T-helper 2 cell (primary cell): ENCODE results near the gene IRF5.

ENCODE experiments used
- DNase-seq, 5 experiments: peaks; one replicate each; pipeline versions ENCODE4 v3.0.0 to v3.0.0-alpha.2; 2012 to 2022
- total RNA-seq, 2 donors: gene quantifications; one replicate each; lab custom pipeline; 2026; lab: John Stamatoyannopoulos, UW

The IRF5 gene, protein sequence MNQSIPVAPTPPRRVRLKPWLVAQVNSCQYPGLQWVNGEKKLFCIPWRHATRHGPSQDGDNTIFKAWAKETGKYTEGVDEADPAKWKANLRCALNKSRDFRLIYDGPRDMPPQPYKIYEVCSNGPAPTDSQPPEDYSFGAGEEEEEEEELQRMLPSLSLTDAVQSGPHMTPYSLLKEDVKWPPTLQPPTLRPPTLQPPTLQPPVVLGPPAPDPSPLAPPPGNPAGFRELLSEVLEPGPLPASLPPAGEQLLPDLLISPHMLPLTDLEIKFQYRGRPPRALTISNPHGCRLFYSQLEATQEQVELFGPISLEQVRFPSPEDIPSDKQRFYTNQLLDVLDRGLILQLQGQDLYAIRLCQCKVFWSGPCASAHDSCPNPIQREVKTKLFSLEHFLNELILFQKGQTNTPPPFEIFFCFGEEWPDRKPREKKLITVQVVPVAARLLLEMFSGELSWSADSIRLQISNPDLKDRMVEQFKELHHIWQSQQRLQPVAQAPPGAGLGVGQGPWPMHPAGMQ
- 4.7 to 10.3 reads per million in 2 donors for total RNA-seq

- peak in 1 of 5 experiments; percentile 21 for DNase-seq
Measured at GRCh38 chr7:128937647-128938543, at the start of gene IRF5. Gene IRF5, plus strand, starts transcription at chr7:128937927. Its CDS starts 4,155 bp downstream, at chr7:128942082.

DNA sequence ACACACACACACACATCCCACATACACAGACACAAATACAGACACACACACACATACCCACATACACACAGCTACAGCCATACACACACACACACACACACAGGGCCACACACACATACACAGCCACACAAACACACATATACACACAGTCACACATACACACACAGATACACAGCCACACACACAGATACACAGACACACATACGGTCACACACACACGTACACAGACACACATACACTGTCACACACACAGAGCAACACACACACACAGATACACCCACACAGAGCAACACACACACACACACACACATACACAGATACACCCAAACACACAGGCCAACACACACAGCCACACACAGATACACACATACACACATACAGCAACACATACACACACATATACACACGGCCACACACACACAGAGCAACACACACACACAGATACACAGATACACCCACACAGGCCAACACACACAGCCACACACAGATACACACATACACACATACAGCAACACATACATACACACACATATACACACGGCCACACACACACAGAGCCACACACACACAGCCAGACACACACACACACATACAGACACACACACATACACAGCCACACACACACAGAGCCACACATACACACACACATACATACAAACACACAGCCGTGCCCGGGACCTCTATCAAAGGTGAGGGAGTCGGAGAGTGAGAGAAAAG is 49.5 kb upstream of the IRF5 start:
- DNase-seq, result no peak

GRCh38 chr7:128888756-128889095 is 49.0 kb upstream of the IRF5 start:
- no peak for DNase-seq

GRCh38 chr7:128889121-128889520 is 48.6 kb upstream of the IRF5 start:
- no peak for DNase-seq

DNA sequence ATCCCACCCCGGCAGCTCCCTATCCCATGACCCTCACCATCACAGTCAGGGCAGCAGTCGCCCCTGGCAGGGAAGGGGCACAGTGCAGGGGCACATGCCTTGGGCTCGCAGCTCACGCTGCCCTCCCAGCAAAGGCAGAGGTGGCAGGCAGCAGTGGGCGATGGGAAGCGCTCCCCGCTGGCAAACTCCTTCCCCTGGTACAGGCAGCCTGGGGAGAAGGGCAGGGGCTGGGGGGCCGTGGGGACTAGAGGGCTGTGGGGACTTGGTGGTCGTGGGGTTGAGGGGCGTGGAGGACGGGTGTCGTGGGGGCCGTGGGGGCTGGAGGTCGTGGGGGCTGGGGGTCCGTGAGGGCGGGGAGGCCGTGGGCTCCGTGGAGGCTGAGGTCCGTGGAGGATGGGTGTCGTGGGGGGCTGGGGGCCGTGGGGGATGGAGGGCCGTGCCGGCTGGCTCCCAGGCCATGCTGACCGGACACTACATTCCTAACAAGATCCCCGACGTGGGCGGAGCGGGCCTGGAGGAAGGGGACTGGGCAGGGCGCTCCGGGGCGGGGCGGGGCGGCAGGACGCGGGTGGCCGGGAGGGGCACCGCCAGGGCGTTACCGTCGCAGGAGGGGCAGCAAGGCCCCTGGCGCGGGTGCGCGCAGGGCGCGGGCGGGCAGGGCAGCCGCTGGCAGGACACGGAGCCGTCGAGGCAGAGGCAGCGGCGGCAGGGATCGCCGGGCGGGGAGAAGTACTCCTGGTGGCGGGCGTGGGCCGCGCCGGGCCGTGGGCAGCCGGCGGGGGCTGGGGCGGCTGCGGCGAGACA is 47.2 kb upstream of the IRF5 start:
- no peak for DNase-seq

GRCh38 chr7:128891110-128891941 is 46.4 kb upstream of the IRF5 start:
- DNase-seq, result no peak

DNA sequence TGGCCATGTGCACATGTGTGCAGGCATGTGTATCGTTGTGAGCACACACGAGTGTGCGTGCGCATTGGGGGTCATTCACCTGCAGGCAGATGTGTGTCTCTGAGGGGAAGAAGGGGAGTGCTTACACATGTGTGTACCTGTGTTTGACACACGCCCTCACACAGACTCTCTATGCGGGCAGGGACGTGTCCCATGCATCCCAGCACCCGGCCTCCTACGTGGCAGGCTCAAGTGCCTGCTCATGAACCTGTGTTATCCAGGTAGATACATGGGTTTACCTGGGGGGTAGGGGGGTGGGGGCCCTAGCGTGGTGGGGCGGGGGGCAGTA is 45.8 kb upstream of the IRF5 start:
- DNase-seq, result no peak

GRCh38 chr7:128892521-128893250 is 45.0 kb upstream of the IRF5 start:
- DNase-seq, result no peak

DNA sequence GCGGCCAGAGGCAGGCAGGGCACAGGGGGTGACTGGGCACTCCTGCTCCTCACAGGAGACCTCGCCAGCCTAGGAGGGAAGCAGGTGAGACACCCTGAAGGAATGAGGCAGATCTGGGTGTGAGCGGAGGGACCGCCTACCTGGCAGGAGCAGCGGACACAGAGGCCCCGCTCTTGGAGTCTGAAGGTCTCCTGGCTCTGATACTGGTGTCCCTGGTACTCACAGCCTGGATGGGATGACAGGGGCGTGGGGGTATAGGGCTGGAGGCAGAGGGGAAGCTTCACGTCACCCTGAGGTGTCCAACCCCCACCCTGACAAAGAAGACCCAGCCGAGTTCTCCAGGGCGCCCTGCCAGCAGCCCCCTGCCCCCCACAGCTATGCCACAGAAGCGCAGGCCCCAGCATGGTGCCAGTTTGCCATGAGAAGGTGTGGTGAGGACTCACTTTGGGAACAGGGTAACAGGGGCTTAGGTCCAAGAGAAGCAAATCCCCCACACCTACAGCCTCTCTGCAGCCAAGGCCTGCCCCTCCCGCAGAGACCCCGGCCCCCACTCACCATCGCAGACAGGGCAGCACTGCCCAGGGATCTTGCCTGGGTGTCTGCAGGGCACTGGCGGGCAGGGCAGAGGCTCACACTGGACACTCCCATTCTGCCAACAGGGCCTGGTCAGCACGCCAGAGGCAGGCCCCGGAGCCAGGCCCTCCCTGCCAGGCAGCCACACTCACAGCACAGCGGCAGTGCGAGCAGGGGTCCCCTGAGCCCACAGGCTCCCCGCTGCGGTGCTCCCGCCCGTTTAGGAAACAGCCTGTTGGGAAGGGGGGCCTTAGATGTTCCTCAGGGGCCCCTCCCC is 44.3 kb upstream of the IRF5 start:
- no peak for DNase-seq

DNA sequence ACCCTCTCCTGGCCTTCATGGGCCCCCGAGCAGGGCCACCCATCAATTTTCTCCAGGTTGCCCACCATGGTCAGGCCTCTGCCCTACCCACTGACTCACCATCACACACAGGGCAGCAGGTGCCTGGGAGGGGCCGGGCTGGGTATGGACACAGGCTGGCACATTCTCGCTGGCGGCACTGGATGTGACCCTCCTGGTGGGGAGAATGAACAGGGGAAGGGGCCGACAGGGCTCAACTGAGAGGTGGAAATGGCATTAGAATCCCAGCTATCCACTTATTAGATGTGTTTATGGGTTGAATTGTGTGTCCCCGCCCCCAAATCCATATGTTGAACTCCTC is 43.7 kb upstream of the IRF5 start:
- DNase-seq, result no peak

GRCh38 chr7:128895320-128895719 is 42.4 kb upstream of the IRF5 start:
- DNase-seq, result no peak

- DNase-seq, result no peak
Measured at GRCh38 chr7:128899392-128899791, 38.3 kb upstream of the IRF5 start.

DNA sequence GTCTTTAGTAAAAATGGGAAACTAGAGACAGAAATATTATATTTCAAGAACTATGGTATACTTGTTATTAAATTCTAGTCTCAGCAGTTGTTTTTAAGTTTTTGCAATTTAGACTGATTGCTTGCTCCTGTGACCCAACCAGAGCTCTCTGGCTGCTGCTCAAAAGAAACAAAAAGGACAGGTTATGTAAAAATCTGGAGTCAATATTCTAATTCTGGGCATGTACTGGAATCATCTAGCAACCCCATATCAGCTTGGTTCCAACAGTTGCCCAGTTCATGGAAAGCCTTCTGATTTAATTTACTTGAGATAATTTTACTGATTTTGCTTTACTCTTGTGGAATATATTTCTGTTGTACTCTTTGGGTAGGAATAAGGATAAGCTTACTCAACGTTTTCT is 37.5 kb upstream of the IRF5 start:
- no peak for DNase-seq

- no peak for DNase-seq
Measured at GRCh38 chr7:128902761-128903585, 34.8 kb upstream of the IRF5 start.

- no peak for DNase-seq
Measured at GRCh38 chr7:128903621-128904361, 33.9 kb upstream of the IRF5 start.

DNA sequence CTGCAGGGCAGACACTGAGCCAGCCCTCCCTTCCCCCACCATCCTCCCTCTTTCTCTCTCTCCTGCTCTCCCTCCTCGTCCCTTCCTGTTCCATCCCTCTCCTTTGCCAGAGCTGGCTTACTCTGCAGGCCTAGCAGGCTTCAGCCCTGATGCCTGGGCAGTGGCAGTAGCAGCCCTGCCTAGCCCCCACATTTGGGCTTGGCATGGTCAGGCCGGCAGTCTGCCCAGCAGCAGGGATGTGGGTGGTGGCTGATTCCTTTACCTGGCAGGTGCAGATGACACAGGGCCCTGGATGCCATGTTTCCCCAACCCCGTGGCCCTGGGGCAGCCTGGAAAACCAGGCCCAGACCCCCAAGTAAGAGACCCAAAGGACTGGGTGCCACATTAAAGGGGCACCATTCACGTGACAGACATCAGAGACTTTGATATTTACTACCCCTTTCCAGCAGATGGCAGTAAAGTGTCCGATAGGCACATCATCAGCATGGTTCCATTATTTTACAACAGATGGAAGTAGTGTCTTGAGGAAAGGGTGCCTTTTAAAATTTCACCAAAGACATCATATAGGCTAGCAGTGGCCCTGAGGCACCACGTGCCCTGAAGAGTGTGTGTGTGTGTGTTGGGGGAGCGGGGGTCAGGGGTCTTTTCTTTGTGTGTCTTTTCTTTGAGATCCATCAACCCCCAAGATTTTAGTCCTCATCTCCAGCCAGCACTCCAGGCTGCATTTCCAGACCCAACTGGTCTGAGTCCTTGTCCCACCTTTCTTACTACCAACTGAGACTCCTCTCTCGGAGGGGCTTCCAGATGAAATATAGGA is 33.1 kb upstream of the IRF5 start:
- peak in 2 of 5 experiments; percentile 23 to 58 for DNase-seq
